Epithelial cell of esophagus (primary cell): ENCODE results near the gene TMEM154.

ENCODE experiments used
- DNase-seq: peaks from one replicate; pipeline ENCODE4 v3.0.0; 2010; ENCODE audit warnings: low read depth
- H3K4me3 ChIP-seq: 2 replicates; pipeline ENCODE4 v1.5.1; 2011; ENCODE audit warnings: mild to moderate bottlenecking, low read length, control low read depth
- CTCF ChIP-seq: IDR thresholded peaks from 2 replicates; pipeline ENCODE4 v1.5.1; 2011; ENCODE audit warnings: low read depth, mild to moderate bottlenecking, low read length, control low read depth, inconsistent platforms; ENCODE audit not compliant: insufficient read depth; ENCODE audit errors: missing control alignments

The TMEM154 gene

DNA sequence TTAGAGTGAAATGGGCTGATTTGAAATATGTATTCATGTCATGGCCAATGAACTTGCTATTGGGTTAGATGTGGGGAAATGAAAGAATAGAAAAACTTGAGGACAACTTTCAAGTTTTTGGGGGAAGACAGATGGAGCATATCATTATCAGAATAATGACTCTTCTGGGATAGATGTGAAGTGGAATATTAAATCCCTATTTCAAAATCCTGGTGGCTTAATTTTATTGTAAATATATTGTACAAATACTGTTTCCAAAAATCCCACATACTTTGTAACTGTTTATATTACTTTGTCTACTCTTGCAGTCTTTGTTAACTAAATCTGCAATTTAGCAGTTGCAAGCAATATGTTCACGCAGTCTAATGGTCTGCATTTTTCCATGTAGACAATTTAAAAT lies 108.0 kb downstream of the TMEM154 start:
- no peak overlapping the region for H3K4me3 ChIP-seq
- TF ChIP-seq CTCF = no peak
- DNase-seq = no peak

- peak; percentile 57 for DNase-seq
- no peak overlapping the region for H3K4me3 ChIP-seq
- no peak for TF ChIP-seq CTCF
Measured at GRCh38 chr4:152571296-152571695, 108.5 kb downstream of the TMEM154 start.
